ENCODE results near the gene INHBC.
A peak's percentile ranks its signal among the peaks of the same experiment; 100 is the strongest.

The INHBC gene

GRCh38 chr12:57452937-57453509, 18.4 kb downstream of the INHBC start (continued):
- TF ChIP-seq, protein P1, sequence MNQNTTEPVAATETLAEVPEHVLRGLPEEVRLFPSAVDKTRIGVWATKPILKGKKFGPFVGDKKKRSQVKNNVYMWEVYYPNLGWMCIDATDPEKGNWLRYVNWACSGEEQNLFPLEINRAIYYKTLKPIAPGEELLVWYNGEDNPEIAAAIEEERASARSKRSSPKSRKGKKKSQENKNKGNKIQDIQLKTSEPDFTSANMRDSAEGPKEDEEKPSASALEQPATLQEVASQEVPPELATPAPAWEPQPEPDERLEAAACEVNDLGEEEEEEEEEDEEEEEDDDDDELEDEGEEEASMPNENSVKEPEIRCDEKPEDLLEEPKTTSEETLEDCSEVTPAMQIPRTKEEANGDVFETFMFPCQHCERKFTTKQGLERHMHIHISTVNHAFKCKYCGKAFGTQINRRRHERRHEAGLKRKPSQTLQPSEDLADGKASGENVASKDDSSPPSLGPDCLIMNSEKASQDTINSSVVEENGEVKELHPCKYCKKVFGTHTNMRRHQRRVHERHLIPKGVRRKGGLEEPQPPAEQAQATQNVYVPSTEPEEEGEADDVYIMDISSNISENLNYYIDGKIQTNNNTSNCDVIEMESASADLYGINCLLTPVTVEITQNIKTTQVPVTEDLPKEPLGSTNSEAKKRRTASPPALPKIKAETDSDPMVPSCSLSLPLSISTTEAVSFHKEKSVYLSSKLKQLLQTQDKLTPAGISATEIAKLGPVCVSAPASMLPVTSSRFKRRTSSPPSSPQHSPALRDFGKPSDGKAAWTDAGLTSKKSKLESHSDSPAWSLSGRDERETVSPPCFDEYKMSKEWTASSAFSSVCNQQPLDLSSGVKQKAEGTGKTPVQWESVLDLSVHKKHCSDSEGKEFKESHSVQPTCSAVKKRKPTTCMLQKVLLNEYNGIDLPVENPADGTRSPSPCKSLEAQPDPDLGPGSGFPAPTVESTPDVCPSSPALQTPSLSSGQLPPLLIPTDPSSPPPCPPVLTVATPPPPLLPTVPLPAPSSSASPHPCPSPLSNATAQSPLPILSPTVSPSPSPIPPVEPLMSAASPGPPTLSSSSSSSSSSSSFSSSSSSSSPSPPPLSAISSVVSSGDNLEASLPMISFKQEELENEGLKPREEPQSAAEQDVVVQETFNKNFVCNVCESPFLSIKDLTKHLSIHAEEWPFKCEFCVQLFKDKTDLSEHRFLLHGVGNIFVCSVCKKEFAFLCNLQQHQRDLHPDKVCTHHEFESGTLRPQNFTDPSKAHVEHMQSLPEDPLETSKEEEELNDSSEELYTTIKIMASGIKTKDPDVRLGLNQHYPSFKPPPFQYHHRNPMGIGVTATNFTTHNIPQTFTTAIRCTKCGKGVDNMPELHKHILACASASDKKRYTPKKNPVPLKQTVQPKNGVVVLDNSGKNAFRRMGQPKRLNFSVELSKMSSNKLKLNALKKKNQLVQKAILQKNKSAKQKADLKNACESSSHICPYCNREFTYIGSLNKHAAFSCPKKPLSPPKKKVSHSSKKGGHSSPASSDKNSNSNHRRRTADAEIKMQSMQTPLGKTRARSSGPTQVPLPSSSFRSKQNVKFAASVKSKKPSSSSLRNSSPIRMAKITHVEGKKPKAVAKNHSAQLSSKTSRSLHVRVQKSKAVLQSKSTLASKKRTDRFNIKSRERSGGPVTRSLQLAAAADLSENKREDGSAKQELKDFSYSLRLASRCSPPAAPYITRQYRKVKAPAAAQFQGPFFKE (tag by site-specific recombination; IDR thresholded peaks at IDR 0.05; ENCODE audit: borderline replicate concordance) = no peak
- TF ChIP-seq ZNF76 (tag by site-specific recombination; IDR thresholded peaks at IDR 0.05; ENCODE audit: borderline replicate concordance, low read depth) (no peak), ZNF221 (tag by site-specific recombination; IDR thresholded peaks at IDR 0.05; ENCODE audit: borderline replicate concordance) (no peak), ZNF521 (tag by site-specific recombination; IDR thresholded peaks at IDR 0.05) (no peak), ZNF37A (tag by site-specific recombination; IDR thresholded peaks at IDR 0.05) (no peak), IKZF3 (tag by site-specific recombination; IDR thresholded peaks at IDR 0.05) (peak; percentile 98), ZNF366 (tag by site-specific recombination; conservative IDR thresholded peaks at IDR 0.05) (peak; percentile 80), ZNF423 (tag by site-specific recombination; IDR thresholded peaks at IDR 0.05) (no peak), ZNF561 (tag by site-specific recombination; IDR thresholded peaks at IDR 0.05; ENCODE audit: borderline replicate concordance) (no peak), ZNF560 (tag by site-specific recombination; IDR thresholded peaks at IDR 0.05; ENCODE audit: borderline replicate concordance) (no peak), ZNF354C (tag by site-specific recombination; IDR thresholded peaks at IDR 0.05; ENCODE audit: borderline replicate concordance, low read depth) (no peak), ZNF302 (tag by site-specific recombination; IDR thresholded peaks at IDR 0.05; ENCODE audit: low read depth) (no peak), ZNF544 (tag by site-specific recombination; IDR thresholded peaks at IDR 0.05) (no peak), ZNF398 (tag by site-specific recombination; IDR thresholded peaks at IDR 0.05) (no peak), ZFP41 (tag by site-specific recombination; IDR thresholded peaks at IDR 0.05; ENCODE audit: borderline replicate concordance) (no peak), ZBTB10 (tag by site-specific recombination; IDR thresholded peaks at IDR 0.05) (no peak), ZNF48 (tag by site-specific recombination; IDR thresholded peaks at IDR 0.05) (no peak), ZNF248 (tag by site-specific recombination; IDR thresholded peaks at IDR 0.05) (no peak), ZNF488 (tag by site-specific recombination; IDR thresholded peaks at IDR 0.05) (no peak), SP2 (tag by site-specific recombination; IDR thresholded peaks at IDR 0.05) (no peak)
- TF ChIP-seq, protein P2, sequence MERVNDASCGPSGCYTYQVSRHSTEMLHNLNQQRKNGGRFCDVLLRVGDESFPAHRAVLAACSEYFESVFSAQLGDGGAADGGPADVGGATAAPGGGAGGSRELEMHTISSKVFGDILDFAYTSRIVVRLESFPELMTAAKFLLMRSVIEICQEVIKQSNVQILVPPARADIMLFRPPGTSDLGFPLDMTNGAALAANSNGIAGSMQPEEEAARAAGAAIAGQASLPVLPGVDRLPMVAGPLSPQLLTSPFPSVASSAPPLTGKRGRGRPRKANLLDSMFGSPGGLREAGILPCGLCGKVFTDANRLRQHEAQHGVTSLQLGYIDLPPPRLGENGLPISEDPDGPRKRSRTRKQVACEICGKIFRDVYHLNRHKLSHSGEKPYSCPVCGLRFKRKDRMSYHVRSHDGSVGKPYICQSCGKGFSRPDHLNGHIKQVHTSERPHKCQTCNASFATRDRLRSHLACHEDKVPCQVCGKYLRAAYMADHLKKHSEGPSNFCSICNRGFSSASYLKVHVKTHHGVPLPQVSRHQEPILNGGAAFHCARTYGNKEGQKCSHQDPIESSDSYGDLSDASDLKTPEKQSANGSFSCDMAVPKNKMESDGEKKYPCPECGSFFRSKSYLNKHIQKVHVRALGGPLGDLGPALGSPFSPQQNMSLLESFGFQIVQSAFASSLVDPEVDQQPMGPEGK (tag by site-specific recombination; IDR thresholded peaks at IDR 0.05) = peak; percentile 36; the same call in 1 of the 2 replicates
- TF ChIP-seq, protein P3, sequence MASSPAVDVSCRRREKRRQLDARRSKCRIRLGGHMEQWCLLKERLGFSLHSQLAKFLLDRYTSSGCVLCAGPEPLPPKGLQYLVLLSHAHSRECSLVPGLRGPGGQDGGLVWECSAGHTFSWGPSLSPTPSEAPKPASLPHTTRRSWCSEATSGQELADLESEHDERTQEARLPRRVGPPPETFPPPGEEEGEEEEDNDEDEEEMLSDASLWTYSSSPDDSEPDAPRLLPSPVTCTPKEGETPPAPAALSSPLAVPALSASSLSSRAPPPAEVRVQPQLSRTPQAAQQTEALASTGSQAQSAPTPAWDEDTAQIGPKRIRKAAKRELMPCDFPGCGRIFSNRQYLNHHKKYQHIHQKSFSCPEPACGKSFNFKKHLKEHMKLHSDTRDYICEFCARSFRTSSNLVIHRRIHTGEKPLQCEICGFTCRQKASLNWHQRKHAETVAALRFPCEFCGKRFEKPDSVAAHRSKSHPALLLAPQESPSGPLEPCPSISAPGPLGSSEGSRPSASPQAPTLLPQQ (tag by site-specific recombination; IDR thresholded peaks at IDR 0.05) = peak; percentile 29; the same call in 1 of the 2 replicates
